ENCODE results near the gene TTPAL.

TTPAL gene, protein sequence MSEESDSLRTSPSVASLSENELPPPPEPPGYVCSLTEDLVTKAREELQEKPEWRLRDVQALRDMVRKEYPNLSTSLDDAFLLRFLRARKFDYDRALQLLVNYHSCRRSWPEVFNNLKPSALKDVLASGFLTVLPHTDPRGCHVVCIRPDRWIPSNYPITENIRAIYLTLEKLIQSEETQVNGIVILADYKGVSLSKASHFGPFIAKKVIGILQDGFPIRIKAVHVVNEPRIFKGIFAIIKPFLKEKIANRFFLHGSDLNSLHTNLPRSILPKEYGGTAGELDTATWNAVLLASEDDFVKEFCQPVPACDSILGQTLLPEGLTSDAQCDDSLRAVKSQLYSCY

GRCh38 chr20:44475694-44476560, at the start of gene TTPAL:
TTPAL (plus strand) TSS chr20:44475874; CDS start chr20:44480000, 4,126 bp downstream.
- DNase-seq (ENCODE audit: low spot score), result peak; percentile 96

DNA sequence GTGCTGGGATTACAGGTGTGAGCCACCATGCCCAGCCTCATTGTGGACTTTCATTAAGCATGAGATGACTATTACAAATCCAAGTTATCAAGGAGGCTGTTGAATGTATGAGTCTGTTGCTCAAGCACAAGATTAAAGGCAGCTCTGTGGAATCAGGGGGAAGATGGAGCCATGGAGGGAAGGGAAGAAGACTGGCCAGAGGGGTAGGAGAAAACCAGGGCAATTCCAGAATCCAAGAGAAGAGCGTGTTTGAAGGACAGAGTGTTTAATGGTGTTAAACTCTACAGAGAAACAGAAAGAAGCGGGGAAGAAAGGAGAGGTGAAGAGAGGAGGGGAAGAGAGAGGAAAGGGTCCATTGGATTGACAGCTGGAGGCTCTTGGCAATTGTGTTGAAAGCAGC, 49.8 kb upstream of the TTPAL start:
- no peak for DNase-seq (ENCODE audit: low spot score)

- no peak for DNase-seq (ENCODE audit: low spot score)
Observed at GRCh38 chr20:44426879-44427790, 48.5 kb upstream of the TTPAL start.

- no peak for DNase-seq (ENCODE audit: low spot score)
Observed at GRCh38 chr20:44427804-44428173, 47.9 kb upstream of the TTPAL start.

GRCh38 chr20:44428174-44429016, 47.3 kb upstream of the TTPAL start:
- DNase-seq (ENCODE audit: low spot score), result no peak

GRCh38 chr20:44429017-44429339, 46.7 kb upstream of the TTPAL start:
- DNase-seq (ENCODE audit: low spot score), result no peak

DNA sequence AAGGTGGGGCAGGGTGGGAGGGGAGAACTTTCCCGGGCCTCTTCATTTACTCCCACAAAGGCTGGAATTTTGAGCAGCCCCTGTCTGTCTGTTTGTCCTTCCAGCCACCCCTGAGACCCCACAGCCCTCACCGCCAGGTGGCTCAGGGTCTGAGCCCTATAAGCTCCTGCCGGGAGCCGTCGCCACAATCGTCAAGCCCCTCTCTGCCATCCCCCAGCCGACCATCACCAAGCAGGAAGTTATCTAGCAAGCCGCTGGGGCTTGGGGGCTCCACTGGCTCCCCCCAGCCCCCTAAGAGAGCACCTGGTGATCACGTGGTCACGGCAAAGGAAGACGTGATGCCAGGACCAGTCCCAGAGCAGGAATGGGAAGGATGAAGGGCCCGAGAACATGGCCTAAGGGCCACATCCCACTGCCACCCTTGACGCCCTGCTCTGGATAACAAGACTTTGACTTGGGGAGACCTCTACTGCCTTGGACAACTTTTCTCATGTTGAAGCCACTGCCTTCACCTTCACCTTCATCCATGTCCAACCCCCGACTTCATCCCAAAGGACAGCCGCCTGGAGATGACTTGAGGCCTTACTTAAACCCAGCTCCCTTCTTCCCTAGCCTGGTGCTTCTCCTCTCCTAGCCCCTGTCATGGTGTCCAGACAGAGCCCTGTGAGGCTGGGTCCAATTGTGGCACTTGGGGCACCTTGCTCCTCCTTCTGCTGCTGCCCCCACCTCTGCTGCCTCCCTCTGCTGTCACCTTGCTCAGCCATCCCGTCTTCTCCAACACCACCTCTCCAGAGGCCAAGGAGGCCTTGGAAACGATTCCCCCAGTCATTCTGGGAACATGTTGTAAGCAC, 46.0 kb upstream of the TTPAL start:
- no peak for DNase-seq (ENCODE audit: low spot score)

DNA sequence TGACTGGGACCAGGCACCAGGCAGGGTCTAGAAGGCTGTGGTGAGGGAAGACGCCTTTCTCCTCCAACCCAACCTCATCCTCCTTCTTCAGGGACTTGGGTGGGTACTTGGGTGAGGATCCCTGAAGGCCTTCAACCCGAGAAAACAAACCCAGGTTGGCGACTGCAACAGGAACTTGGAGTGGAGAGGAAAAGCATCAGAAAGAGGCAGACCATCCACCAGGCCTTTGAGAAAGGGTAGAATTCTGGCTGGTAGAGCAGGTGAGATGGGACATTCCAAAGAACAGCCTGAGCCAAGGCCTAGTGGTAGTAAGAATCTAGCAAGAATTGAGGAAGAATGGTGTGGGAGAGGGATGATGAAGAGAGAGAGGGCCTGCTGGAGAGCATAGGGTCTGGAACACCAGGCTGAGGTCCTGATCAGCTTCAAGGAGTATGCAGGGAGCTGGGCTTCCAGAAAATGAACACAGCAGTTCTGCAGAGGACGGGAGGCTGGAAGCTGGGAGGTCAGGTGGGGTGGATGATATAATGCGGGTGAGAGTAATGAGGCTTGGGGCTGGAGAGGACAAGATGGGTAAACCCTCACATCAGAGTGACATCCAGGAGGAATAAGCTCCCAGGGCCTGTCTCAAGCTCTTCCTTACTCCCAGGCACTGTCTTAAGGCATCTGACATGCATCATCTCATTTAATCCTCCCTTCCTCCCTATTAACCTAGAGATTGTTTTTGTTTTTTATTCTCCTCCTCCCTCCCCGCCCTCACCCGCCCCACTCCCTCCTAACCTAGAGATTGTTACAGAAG, 45.2 kb upstream of the TTPAL start:
- DNase-seq (ENCODE audit: low spot score), result no peak

- no peak for DNase-seq (ENCODE audit: low spot score)
Observed at GRCh38 chr20:44431118-44431501, 44.6 kb upstream of the TTPAL start.

DNA sequence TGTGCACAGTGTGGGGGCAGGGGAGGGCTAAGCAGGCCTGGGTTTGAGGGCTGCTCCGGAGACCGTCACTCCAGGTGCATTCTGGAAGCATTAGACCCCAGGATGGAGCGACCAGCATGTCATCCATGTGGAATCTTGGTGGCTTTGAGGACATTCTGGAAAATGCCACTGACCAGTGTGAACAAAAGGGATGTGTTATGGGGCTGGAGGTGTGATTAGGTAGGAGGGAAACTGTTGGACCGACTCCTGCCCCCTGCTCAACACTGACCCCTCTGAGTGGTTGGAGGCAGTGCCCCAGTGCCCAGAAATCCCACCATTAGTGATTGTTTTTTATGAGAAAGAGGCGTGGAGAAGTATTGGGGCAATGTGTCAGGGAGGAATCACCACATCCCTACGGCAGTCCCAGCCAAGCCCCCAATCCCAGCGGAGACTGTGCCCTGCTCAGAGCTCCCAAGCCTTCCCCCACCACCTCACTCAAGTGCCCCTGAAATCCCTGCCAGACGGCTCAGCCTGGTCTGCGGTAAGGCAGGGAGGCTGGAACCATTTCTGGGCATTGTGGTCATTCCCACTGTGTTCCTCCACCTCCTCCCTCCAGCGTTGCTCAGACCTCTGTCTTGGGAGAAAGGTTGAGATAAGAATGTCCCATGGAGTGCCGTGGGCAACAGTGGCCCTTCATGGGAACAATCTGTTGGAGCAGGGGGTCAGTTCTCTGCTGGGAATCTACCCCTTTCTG, 44.0 kb upstream of the TTPAL start:
- no peak for DNase-seq (ENCODE audit: low spot score)

GRCh38 chr20:44432618-44433577, 42.8 kb upstream of the TTPAL start:
- no peak for DNase-seq (ENCODE audit: low spot score)

DNA sequence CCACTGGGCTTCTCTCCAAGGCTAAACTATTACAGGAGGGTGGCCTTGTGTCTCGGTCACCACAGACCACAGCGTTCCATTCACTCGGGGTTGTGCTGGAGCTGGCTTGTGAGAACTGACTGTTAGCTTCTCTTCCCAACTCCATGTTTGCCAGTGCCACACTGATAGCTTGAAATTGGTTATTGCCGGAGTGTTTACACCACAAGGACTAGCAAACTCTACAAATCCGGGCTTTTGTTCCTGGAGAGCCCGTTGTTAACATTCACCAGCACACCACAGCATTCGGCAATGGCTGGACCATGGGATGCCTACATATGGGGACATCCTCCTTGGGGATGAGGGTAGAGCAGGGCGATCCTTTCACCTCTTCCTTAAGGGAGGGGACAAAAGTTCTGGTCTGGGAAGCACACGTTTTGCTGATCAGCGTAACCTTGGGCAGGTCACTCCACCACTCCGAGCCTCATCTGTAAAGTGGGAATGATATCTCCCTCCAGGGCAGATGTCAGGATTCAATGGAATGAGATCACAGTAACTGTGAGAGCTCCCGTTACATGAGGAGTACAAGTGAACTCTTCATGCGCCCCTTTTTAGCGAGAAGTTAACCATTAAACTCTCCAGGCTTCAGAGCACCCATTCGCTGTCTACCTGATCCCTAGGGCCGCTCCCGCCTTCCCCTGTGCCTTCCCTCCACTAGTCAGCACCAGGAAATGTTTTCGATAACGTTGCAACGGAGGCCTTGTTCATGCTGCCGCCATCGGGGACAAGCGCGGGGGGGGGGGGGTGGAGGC, 41.7 kb upstream of the TTPAL start:
- DNase-seq (ENCODE audit: low spot score), result no peak

DNA sequence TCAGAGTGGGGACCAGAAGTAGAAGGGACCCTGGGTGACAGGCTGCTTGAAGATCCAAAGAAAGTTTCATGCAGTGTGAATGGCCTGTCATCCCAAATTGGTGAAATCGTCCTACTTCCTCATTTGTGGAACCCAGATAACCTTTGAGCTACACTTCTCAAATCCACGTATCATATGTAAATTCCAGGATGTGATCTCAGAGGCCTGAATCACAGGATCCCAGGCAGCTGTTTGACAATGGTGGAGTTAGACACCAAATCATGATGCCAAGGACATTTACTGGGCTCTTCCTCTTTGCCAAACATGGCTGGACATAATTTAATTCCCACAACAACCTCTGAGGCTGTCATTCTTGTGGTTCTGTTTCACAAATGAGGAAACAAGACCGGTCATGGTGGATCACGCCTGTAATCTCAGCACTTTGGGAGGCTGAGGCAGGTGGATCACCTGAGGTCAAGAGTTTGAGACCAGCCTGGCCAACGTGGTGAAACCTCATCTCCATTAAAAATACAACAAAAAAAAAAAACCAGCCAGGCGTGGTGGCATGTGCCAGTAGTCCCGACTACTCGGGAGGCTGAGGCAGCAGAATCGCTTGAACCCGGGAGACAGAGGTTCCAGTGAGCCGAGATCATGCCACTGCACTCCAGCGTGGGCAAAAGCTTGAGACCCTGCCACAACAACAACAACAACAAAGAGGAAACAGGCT, 39.9 kb upstream of the TTPAL start:
- no peak for DNase-seq (ENCODE audit: low spot score)

GRCh38 chr20:44436393-44436792, 39.3 kb upstream of the TTPAL start:
- no peak for DNase-seq (ENCODE audit: low spot score)

DNA sequence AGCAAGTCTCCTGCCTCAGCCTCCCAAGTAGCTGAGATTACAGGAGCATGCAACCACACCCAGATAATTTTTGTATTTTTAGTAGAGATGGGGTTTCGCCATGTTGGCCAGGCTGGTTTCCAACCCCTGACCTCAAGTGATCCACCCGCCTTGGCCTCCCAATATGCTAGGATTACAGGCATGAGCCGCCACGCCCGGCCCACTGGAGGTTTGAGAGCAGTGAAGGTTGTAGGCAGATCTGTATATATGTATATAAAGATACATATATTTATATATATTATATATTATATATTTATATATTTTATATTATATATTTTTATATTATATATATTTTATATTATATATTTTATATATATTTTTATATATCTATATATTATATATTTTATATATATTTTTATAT, 38.2 kb upstream of the TTPAL start:
- no peak for DNase-seq (ENCODE audit: low spot score)

- no peak for DNase-seq (ENCODE audit: low spot score)
Observed at GRCh38 chr20:44438782-44439181, 36.9 kb upstream of the TTPAL start.
